ENCODE data around the gene TEX52. TPM values are rescaled to one million over a fixed set of nuclear protein-coding genes. Genes with fewer than 3 reads are reported as not detected.
"Not testable (repeated sequence)": the region's sequence is repeated elsewhere in the genome, so short reads cannot be mapped to it uniquely, and the experiment has no call there.

Gene TEX52
- total RNA-seq, 2 experiments from 2014 or later = not detected

GRCh38 chr12:2879853-2880252 is 23.0 kb upstream of the TEX52 start:
- Mint-ChIP-seq H3K27me3 (no peaks in the 10 kb centered on the region), H3K9me3 (no peaks in the 10 kb centered on the region), H3K4me3 (no peak overlapping the region), H3K4me1 (peaks cover 30% of the 10 kb centered on the region), H3K27ac (no peak overlapping the region), H3K36me3 (peaks cover 25% of the 10 kb centered on the region)
- no peak for DNase-seq

GRCh38 chr12:2877953-2878732 is 21.3 kb upstream of the TEX52 start:
- Mint-ChIP-seq H3K27me3 (no peaks in the 10 kb centered on the region), H3K4me3 (peak overlapping the region; percentile 97)

GRCh38 chr12:2877047-2877952 is 20.5 kb upstream of the TEX52 start, which contains the start of the genes FOXM1 and RHNO1:
TSS of gene FOXM1 (minus strand) at chr12:2877174. CDS start at chr12:2874478, 2,696 bp downstream.
TSS of gene RHNO1 (plus strand) at chr12:2877223. CDS start at chr12:2885367, 8,144 bp downstream.
- Mint-ChIP-seq H3K36me3 (peaks cover 33% of the 10 kb centered on the region), H3K27me3 (no peaks in the 10 kb centered on the region), H3K27ac (peak within 1 kb of the TSS; percentile 97), H3K9me3 (no peaks in the 10 kb centered on the region), H3K4me3 (peak within 1 kb of the TSS; percentile 97), H3K4me1 (peaks cover 27% of the 10 kb centered on the region)
- peak; percentile 86 for DNase-seq

More at GRCh38 chr12:2877953-2878732, 21.3 kb upstream of the TEX52 start:
- Mint-ChIP-seq H3K9me3 (no peaks in the 10 kb centered on the region), H3K36me3 (peaks cover 32% of the 10 kb centered on the region), H3K27ac (peak overlapping the region; percentile 97), H3K4me1 (peaks cover 27% of the 10 kb centered on the region)
- DNase-seq = no peak

GRCh38 chr12:2876431-2877046 is 19.7 kb upstream of the TEX52 start:
- Mint-ChIP-seq H3K27me3 (no peaks in the 10 kb centered on the region), H3K27ac (peak overlapping the region; percentile 87), H3K4me1 (peaks cover 25% of the 10 kb centered on the region), H3K4me3 (peak overlapping the region; percentile 92), H3K36me3 (peaks cover 38% of the 10 kb centered on the region), H3K9me3 (no peaks in the 10 kb centered on the region)
- DNase-seq = peak; percentile 25

- not testable (repeated sequence) for H3K9me3 Mint-ChIP-seq, H3K27me3 Mint-ChIP-seq, H3K4me1 Mint-ChIP-seq, DNase-seq, H3K27ac Mint-ChIP-seq, H3K4me3 Mint-ChIP-seq
- H3K36me3 Mint-ChIP-seq = peaks cover 43% of the 10 kb centered on the region
Observed at GRCh38 chr12:2868986-2869632, 12.3 kb upstream of the TEX52 start.

- no peak overlapping the region for H3K27ac Mint-ChIP-seq
- no peak for DNase-seq
- H3K9me3 Mint-ChIP-seq = no peaks in the 10 kb centered on the region
- peaks cover 4% of the 10 kb centered on the region for H3K4me1 Mint-ChIP-seq
- H3K27me3 Mint-ChIP-seq = no peaks in the 10 kb centered on the region
- H3K36me3 Mint-ChIP-seq = peaks cover 43% of the 10 kb centered on the region
- H3K4me3 Mint-ChIP-seq = no peak overlapping the region
Observed at GRCh38 chr12:2864198-2864597, 7.4 kb upstream of the TEX52 start.

GRCh38 chr12:2863402-2863801 is 6.6 kb upstream of the TEX52 start:
- not testable (repeated sequence) for H3K27ac Mint-ChIP-seq, H3K4me1 Mint-ChIP-seq, H3K9me3 Mint-ChIP-seq, H3K27me3 Mint-ChIP-seq, DNase-seq, H3K4me3 Mint-ChIP-seq
- H3K36me3 Mint-ChIP-seq = peaks cover 39% of the 10 kb centered on the region

GRCh38 chr12:2862876-2863275 is 6.0 kb upstream of the TEX52 start:
- Mint-ChIP-seq H3K36me3 (peaks cover 35% of the 10 kb centered on the region), H3K9me3 (no peaks in the 10 kb centered on the region), H3K27ac (no peak overlapping the region), H3K4me1 (no peaks in the 10 kb centered on the region), H3K27me3 (no peaks in the 10 kb centered on the region), H3K4me3 (no peak overlapping the region)
- DNase-seq = no peak

- H3K9me3 Mint-ChIP-seq = no peaks in the 10 kb centered on the region
- no peaks in the 10 kb centered on the region for H3K27me3 Mint-ChIP-seq
- peaks cover 24% of the 10 kb centered on the region for H3K36me3 Mint-ChIP-seq
- no peak overlapping the region for H3K4me3 Mint-ChIP-seq
- no peaks in the 10 kb centered on the region for H3K4me1 Mint-ChIP-seq
- no peak for DNase-seq
- H3K27ac Mint-ChIP-seq = no peak overlapping the region
Observed at GRCh38 chr12:2860170-2860569, 3.3 kb upstream of the TEX52 start.

GRCh38 chr12:2858944-2859421 is 2.1 kb upstream of the TEX52 start:
- Mint-ChIP-seq H3K4me3 (no peak overlapping the region), H3K9me3 (no peaks in the 10 kb centered on the region), H3K36me3 (peaks cover 15% of the 10 kb centered on the region), H3K4me1 (no peaks in the 10 kb centered on the region), H3K27ac (no peak overlapping the region), H3K27me3 (no peaks in the 10 kb centered on the region)
- DNase-seq = no peak

GRCh38 chr12:2858334-2858733 is 1.5 kb upstream of the TEX52 start:
- Mint-ChIP-seq H3K36me3 (peaks cover 12% of the 10 kb centered on the region), H3K27me3 (no peaks in the 10 kb centered on the region), H3K4me1 (no peaks in the 10 kb centered on the region), H3K27ac (no peak overlapping the region), H3K9me3 (no peaks in the 10 kb centered on the region), H3K4me3 (no peak overlapping the region)
- no peak for DNase-seq

- peaks cover 8% of the 10 kb centered on the region for H3K36me3 Mint-ChIP-seq
- H3K4me3 Mint-ChIP-seq = no peak overlapping the region
Observed at GRCh38 chr12:2857576-2857975, 737 bp upstream of the TEX52 start.

GRCh38 chr12:2856051-2856450 is 788 bp downstream of the TEX52 start:
- H3K36me3 Mint-ChIP-seq = peaks cover 7% of the 10 kb centered on the region
- H3K4me1 Mint-ChIP-seq = no peaks in the 10 kb centered on the region
- no peaks in the 10 kb centered on the region for H3K27me3 Mint-ChIP-seq
- H3K4me3 Mint-ChIP-seq = no peak overlapping the region
- no peaks in the 10 kb centered on the region for H3K9me3 Mint-ChIP-seq
- H3K27ac Mint-ChIP-seq = no peak overlapping the region
- no peak for DNase-seq

More at GRCh38 chr12:2857576-2857975, 737 bp upstream of the TEX52 start:
- Mint-ChIP-seq H3K27ac (no peak overlapping the region), H3K4me1 (no peaks in the 10 kb centered on the region), H3K27me3 (no peaks in the 10 kb centered on the region), H3K9me3 (no peaks in the 10 kb centered on the region)
- DNase-seq = no peak

GRCh38 chr12:2855546-2855945 is 1.3 kb downstream of the TEX52 start:
- Mint-ChIP-seq H3K27ac (no peak overlapping the region), H3K4me3 (no peak overlapping the region), H3K9me3 (no peaks in the 10 kb centered on the region), H3K36me3 (peaks cover 7% of the 10 kb centered on the region), H3K27me3 (no peaks in the 10 kb centered on the region), H3K4me1 (no peaks in the 10 kb centered on the region)
- no peak for DNase-seq

All from activated naive CD8-positive, alpha-beta T cell treated with anti-CD3 and anti-CD28 coated beads for 36 hours (primary cell).